ENCODE data around the gene CLTRN.

GRCh38 chrX:15623054-15623453 lies 41.6 kb downstream of the CLTRN start:
- TF ChIP-seq, protein P1, sequence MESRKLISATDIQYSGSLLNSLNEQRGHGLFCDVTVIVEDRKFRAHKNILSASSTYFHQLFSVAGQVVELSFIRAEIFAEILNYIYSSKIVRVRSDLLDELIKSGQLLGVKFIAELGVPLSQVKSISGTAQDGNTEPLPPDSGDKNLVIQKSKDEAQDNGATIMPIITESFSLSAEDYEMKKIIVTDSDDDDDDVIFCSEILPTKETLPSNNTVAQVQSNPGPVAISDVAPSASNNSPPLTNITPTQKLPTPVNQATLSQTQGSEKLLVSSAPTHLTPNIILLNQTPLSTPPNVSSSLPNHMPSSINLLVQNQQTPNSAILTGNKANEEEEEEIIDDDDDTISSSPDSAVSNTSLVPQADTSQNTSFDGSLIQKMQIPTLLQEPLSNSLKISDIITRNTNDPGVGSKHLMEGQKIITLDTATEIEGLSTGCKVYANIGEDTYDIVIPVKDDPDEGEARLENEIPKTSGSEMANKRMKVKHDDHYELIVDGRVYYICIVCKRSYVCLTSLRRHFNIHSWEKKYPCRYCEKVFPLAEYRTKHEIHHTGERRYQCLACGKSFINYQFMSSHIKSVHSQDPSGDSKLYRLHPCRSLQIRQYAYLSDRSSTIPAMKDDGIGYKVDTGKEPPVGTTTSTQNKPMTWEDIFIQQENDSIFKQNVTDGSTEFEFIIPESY (IDR thresholded peaks at IDR 0.05; ENCODE audit: borderline replicate concordance, low read depth) = no peak
- TF ChIP-seq, protein P2, sequence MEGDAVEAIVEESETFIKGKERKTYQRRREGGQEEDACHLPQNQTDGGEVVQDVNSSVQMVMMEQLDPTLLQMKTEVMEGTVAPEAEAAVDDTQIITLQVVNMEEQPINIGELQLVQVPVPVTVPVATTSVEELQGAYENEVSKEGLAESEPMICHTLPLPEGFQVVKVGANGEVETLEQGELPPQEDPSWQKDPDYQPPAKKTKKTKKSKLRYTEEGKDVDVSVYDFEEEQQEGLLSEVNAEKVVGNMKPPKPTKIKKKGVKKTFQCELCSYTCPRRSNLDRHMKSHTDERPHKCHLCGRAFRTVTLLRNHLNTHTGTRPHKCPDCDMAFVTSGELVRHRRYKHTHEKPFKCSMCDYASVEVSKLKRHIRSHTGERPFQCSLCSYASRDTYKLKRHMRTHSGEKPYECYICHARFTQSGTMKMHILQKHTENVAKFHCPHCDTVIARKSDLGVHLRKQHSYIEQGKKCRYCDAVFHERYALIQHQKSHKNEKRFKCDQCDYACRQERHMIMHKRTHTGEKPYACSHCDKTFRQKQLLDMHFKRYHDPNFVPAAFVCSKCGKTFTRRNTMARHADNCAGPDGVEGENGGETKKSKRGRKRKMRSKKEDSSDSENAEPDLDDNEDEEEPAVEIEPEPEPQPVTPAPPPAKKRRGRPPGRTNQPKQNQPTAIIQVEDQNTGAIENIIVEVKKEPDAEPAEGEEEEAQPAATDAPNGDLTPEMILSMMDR (IDR thresholded peaks at IDR 0.05) = no peak
- TF ChIP-seq EP300 (IDR thresholded peaks at IDR 0.05; ENCODE audit: borderline replicate concordance in 1 of 2, low read depth in 1 of 2, low read length in 1 of 2) (no peak), CHD2 (IDR thresholded peaks at IDR 0.05; ENCODE audit: low read length, partially characterized antibody) (no peak), TAF1 (IDR thresholded peaks at IDR 0.05; ENCODE audit: borderline replicate concordance, low read depth, low read length) (no peak), MAX (IDR thresholded peaks at IDR 0.05; ENCODE audit: low read depth) (no peak), POLR2AphosphoS5 (IDR thresholded peaks at IDR 0.05; ENCODE audit: low read depth, low read length) (no peak), NRF1 (IDR thresholded peaks at IDR 0.05; ENCODE audit: low read depth, low read length) (no peak), RCOR1 (IDR thresholded peaks at IDR 0.05; ENCODE audit: low read length) (no peak), TCF12 (IDR thresholded peaks at IDR 0.05) (no peak), MEF2A (IDR thresholded peaks at IDR 0.05; ENCODE audit: borderline replicate concordance, low read depth) (no peak), GABPA (IDR thresholded peaks at IDR 0.05; ENCODE audit: low read depth) (no peak)
- TF ChIP-seq, protein P3, sequence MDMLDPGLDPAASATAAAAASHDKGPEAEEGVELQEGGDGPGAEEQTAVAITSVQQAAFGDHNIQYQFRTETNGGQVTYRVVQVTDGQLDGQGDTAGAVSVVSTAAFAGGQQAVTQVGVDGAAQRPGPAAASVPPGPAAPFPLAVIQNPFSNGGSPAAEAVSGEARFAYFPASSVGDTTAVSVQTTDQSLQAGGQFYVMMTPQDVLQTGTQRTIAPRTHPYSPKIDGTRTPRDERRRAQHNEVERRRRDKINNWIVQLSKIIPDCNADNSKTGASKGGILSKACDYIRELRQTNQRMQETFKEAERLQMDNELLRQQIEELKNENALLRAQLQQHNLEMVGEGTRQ (IDR thresholded peaks at IDR 0.05; ENCODE audit: borderline replicate concordance, low read depth, low read length) = no peak
